C4-2B (cell line): ENCODE results near the gene PCDHGA6.
"Not testable (repeated sequence)": the region's sequence is repeated elsewhere in the genome, so short reads cannot be mapped to it uniquely, and the experiment has no call there.

Source experiments
- H3K27ac ChIP-seq: fragments of 450-650 bp; 2 replicates; pipeline ENCODE4 v1.5.1; 2017
- ZFX ChIP-seq: fragments of 450-650 bp; IDR thresholded peaks from 2 replicates; pipeline ENCODE4 v1.6.1; 2017
- TF ChIP-seq, protein P1 (sequence below): fragments of 450-650 bp; conservative IDR thresholded peaks from 2 replicates; pipeline ENCODE4 v1.5.1; 2017; ENCODE audit warnings: mild to moderate bottlenecking

PCDHGA6 gene

DNA sequence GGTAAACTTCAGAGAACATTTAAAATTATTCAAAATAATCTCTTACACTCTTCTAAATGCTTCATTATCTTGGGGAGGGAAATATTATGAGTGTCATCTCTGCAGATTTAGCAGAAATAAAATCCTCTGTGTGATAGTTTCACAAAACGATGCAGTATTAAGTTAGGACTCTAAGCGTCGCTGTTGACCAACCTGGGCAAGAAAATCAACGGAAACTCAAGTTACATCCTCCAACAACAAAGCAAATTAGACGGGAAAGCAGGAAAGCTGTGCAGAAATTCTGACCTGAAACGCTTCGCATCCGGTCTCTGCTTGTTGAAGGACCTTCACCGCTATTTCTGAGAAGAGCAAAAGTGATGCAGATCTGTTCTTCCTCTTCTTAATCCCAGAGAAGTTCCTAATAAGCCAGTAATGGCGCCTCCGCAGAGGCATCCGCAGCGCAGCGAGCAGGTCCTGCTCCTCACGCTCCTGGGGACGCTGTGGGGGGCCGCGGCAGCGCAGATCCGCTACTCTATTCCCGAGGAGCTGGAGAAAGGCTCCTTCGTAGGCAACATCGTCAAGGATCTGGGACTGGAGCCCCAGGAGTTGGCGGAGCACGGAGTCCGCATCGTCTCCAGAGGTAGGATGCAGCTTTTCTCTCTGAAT, at the start of gene PCDHGA6:
Gene PCDHGA6 (plus strand): TSS at position 219 of the 645 bp plus-strand sequence. CDS start 193 bp downstream, at position 412.
- H3K27ac ChIP-seq = no peak within 1 kb of the TSS
- TF ChIP-seq, protein P1, sequence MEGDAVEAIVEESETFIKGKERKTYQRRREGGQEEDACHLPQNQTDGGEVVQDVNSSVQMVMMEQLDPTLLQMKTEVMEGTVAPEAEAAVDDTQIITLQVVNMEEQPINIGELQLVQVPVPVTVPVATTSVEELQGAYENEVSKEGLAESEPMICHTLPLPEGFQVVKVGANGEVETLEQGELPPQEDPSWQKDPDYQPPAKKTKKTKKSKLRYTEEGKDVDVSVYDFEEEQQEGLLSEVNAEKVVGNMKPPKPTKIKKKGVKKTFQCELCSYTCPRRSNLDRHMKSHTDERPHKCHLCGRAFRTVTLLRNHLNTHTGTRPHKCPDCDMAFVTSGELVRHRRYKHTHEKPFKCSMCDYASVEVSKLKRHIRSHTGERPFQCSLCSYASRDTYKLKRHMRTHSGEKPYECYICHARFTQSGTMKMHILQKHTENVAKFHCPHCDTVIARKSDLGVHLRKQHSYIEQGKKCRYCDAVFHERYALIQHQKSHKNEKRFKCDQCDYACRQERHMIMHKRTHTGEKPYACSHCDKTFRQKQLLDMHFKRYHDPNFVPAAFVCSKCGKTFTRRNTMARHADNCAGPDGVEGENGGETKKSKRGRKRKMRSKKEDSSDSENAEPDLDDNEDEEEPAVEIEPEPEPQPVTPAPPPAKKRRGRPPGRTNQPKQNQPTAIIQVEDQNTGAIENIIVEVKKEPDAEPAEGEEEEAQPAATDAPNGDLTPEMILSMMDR = peak; percentile 75
- no peak for TF ChIP-seq ZFX

DNA sequence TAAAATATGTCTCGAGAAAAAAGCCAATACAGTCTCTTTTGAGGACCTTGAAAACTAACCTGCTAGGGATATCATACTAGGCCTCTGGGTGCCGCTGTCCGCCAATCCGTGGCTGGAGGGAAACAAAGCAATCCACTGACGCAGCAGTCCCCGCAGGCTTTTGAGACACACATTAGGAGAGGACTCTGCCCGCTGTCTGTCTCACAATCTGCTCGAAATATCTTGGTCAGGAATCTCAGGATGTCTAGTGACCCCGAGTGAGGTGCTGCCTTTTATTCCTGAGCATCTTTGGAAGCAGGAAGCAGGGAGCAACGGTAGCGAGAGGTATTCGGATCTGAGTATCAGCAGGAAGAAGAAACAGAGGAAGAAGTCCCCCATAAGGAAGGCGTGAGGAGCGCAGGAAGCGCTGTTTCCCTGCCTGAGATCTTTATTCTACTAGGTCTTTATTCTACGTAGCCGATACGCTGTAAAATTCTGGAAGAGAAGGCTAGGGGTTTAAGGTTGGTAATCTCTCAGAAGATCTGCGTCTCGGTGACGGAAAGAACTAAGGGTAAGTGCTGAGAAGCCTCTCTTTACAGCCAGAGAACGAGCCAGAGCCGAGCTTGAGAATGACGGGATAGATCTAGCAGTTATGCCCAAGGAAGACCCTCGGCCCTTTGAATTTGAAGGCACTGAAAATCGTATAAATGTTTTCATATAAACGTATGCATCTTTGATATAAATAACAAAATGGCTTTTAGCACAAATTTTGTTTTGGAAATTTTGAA, 47.4 kb upstream of the PCDHGA6 start:
- H3K27ac ChIP-seq = no peak overlapping the region
- TF ChIP-seq, protein P1 = peak; percentile 67
- TF ChIP-seq ZFX = no peak

DNA sequence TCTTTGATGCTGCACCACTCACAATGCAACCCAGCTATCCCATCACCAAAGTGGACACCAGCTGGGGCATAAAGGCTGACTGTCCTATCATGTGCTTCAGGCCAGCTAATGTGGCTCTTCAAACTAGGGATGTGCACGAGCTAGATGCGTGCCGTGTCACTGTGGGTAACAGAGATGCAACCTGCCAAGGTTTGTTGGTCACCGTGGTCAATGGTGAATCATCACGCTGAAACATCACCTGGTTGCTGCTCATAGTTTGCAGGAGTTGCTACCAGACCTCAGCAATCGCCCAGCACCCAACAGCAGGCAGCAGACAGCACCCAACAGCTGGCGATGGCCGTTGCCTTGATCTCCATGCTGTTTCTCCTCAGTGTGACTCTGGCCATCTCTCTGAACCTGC, 45.5 kb upstream of the PCDHGA6 start:
- TF ChIP-seq, protein P1 = no peak
- TF ChIP-seq ZFX = no peak

DNA sequence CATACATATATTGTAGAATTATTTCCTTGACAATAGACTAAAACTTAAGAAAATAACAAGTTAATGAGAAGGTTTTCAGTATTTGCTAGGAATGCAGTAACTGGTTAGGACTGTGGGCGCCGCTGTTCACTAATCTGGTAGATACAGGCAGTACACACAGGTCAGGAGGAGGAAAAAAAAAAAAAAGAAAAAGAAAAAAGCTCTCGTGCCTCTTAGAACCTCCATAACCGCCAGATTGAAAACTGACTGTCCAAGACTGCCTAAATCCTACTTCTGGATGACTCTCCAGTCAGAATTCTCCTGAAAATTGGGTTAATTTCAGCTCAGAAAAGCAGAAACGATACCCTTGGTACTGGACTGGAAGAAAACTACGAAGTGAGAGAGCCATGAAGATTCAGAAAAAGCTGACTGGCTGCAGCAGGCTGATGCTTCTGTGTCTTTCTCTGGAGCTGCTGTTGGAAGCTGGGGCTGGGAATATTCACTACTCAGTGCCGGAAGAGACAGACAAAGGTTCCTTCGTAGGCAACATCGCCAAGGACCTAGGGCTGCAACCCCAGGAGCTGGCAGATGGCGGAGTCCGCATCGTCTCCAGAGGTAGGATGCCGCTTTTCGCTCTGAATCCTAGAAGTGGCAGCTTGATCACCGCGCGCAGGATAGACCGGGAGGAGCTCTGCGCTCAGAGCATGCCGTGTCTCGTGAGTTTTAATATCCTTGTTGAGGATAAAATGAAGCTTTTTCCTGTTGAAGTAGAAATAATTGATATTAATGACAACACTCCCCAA, 43.2 kb upstream of the PCDHGA6 start, which contains the start of gene PCDHGA1:
Gene PCDHGA1 (plus strand): TSS at position 216 of the 782 bp plus-strand sequence.
- no peak for TF ChIP-seq ZFX
- TF ChIP-seq, protein P1 = peak; percentile 66
- no peak within 1 kb of the TSS for H3K27ac ChIP-seq

More for the DNA sequence above, 45.5 kb upstream of the PCDHGA6 start:
- no peak overlapping the region for H3K27ac ChIP-seq

DNA sequence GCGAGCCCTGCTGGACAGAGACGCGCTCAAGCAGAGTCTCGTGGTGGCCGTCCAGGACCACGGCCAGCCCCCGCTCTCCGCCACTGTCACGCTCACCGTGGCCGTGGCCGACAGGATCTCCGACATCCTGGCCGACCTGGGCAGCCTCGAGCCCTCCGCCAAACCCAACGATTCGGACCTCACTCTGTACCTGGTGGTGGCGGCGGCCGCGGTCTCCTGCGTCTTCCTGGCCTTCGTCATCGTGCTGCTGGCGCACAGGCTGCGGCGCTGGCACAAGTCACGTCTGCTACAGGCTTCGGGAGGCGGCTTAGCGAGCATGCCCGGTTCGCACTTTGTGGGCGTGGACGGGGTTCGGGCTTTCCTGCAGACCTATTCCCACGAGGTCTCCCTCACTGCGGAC, 41.1 kb upstream of the PCDHGA6 start:
- not testable (repeated sequence) for H3K27ac ChIP-seq

DNA sequence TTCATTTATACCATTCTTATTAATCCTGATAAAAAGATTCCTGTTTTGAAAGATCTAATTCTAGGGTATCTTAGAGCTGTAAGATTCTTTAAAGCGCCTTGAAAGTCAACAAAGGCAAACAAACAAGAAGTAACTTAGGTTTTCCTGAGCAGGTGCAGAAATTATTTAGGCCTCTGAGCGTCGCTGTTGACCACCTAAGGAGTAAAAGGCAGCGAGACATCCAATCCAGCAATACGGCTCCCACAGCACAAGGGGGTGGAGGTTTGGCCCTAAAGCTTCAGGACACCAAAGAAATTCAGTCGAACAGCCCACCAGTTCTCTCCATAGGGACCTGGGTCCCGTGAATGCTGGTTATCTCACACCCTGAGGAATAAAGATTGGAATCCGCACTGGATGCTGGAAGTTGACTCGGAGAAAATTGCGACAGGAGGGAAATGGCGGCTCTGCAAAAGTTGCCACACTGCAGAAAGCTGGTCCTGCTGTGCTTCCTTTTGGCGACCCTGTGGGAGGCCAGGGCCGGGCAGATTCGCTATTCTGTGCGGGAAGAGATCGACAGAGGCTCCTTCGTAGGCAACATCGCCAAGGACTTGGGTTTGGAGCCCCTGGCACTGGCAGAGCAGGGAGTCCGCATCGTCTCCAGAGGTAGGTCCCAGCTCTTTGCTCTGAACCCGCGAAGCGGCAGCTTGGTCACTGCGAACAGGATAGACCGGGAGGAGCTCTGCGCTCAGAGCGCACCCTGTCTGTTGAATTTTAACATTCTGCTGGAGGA, 35.0 kb upstream of the PCDHGA6 start, which contains the start of gene PCDHGA2:
Gene PCDHGA2 (plus strand): TSS at position 223 of the 769 bp plus-strand sequence.
- no peak for TF ChIP-seq ZFX
- TF ChIP-seq, protein P1 = peak; percentile 63
- H3K27ac ChIP-seq = no peak within 1 kb of the TSS

DNA sequence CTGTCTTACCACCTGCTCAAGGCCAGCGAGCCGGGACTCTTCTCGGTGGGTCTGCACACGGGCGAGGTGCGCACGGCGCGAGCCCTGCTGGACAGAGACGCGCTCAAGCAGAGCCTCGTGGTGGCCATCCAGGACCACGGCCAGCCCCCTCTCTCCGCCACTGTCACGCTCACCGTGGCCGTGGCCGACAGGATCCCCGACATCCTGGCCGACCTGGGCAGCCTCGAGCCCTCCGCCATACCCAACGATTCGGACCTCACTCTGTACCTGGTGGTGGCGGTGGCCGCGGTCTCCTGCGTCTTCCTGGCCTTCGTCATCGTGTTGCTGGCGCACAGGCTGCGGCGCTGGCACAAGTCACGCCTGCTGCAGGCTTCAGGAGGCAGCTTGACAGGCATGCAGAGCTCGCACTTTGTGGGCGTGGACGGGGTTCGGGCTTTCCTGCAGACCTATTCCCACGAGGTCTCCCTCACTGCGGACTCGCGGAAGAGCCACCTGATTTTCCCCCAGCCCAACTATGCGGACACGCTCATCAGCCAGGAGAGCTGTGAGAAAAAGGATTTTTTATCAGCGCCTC, 32.8 kb upstream of the PCDHGA6 start:
- H3K27ac ChIP-seq = not testable (repeated sequence)
